A673 (cell line): ENCODE measurements around the gene ZFP2.

Source experiments
- CTCF ChIP-seq: fragments of 300-800, 200-600 bp; sonication (generic); conservative IDR thresholded peaks from 2 replicates; pipeline ENCODE4 v1.5.1; 2017; ENCODE audit warnings: low read depth, mild to moderate bottlenecking, antibody characterized with exemption, low read length, moderate library complexity, mixed read lengths
- EZH2 ChIP-seq: fragments of 200-600 bp; sonication (generic); IDR thresholded peaks from 2 replicates; pipeline ENCODE4 v1.6.1; 2017; ENCODE audit warnings: borderline replicate concordance, low read depth, mild to moderate bottlenecking, mixed read lengths, antibody characterized with exemption, low read length; ENCODE audit not compliant: poor library complexity, severe bottlenecking

GRCh38 chr5:178851951-178852350, 43.8 kb upstream of the ZFP2 start:
- TF ChIP-seq CTCF (no peak), EZH2 (no peak)
